Esophagus mucosa (tissue), 1 donor: ENCODE data around the gene KCNG2. TPM values are rescaled to one million over a fixed set of nuclear protein-coding genes. Genes with fewer than 3 reads are reported as not detected.
A peak's percentile ranks its signal among the peaks of the same experiment; 100 is the strongest.
"Not testable (repeated sequence)": the region's sequence is repeated elsewhere in the genome, so short reads cannot be mapped to it uniquely, and the experiment has no call there.

Experiments
- ATAC-seq: fragments of 200-7000 bp; cut with Tn5 transposase; one replicate; pipeline ENCODE4 v1.9.1; 2020
- total RNA-seq: library from RNA; stranded (reverse); gene quantifications from one replicate; pipeline ENCODE4 v1.2.4, GENCODE V29; 2023
- donor health status: DM: yes; HTN: yes; CAD: no.

Gene KCNG2
- total RNA-seq, 1 donor from 2014 or later = 0.20 TPM

DNA sequence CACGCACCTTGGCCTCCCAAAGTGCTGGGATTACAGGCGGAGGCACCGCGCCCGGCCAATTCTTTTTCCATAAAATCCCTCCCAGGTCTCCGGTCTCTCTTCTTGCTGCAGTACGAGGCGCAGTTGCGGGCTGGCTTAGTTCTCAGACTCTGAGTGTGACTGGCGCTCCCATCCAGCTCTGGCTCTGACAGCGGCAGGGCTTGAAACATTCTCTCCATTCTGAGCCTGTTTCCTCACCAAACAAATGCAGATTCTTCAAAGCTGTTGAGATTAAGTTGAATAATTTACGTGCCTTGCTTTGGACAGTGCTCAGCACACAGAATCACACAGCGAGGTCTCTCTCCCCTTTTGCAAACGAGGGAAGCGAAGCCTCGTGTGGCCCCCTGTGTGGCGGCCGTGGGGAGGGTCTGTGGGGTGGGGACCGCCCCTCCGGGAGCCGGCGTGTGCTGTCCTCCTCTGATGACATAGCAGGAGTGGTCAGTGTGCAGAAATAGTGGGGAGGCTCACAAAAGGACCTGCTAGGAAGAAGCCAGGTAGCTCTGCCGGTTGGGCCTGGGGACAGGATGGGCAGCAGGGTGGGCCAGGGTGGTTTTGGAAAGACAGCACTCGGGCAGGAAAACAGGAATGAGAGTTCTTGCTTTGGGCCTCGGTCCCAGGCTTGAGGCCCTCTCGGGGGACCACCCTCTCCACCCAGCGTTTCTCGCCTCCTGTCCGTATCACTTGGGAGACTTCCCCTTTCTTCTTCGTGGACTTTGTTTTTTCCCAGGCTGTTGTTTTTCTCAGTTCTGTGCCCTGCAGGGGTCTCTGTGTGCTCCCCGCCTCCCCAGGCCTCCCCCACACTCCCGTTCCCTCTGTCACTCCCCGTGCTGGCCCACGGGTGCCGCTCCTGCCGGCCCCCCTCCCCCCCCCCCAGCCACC lies 75.0 kb downstream of the KCNG2 start:
- no peak for ATAC-seq

DNA sequence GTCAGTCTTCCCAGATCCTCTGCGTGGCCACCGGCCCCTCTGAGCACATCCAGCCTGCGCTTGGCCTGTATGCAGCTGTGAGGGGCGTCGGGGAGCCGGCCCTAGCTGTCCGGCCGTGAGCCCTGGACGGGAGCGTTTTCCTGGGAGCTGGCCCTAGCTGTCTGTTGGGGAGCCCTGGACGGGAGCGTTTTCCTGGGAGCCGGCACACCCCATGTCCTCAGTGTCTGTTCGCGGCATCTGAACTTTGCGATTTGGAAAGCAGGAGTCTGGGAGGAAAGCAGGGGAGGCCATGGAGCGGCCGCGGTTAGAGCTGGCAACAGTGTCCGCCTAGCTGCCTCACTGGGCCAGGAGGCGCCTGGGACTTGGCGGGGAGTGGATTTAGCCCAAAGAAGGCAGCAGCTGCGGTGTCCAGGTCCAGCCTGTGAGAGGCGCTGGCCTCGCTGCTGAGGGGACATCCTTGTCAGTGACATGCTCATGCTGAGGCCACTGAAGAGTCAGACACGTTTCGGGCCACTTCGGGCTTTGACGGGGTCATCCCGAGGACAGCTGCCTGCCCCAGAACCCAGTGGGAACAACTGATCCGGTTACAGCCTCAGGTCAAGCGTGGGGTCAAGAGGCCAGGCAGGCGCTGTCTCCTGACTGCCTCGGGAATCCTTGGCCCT lies 75.8 kb downstream of the KCNG2 start:
- ATAC-seq = no peak

DNA sequence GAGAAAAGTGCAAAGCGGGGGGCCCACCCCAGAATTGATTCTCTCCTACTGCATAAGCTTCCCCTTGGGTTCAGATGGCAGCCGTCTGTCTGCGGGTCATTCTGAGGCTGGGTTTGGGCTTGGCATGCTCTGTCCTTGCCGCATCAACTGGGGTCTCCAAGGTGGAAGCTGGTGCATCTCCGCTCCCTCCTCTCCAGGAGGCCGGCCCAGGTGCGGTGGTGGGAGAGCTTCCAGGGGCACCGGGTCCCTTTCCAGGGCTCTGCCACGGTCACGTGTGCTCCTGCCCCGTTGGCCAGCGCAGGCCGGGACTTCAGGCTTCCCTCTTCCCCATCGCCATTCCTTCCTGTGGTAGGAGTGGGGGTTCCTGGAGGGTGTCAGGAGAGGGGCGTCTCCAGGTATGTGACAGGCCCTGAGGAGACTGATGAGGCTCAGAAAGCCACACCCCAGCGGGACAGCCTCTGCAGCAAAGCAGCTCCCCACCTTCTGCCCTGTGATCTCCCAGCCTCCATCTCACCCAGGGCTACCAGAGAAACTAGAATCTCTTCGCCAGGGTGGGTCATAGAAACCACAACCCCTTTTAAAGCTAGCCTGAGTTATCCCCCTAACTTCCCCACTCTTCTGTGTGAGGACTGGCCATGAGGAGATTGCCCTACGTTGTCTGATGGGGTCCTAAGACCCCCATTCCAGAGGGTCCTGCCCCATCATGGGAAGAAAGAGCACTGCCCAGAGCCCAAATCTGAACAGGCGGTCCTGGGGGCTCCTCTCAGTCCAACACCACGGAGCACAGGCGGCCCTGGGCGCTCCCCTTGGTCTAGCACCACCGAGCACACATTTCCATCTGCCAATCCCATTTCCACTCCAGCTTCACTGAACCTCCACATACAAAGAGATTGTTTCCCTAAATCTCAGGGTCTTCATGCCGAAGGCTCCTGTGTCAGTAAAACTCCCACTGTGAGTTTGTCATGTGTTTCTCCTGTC lies 77.1 kb downstream of the KCNG2 start:
- no peak for ATAC-seq

DNA sequence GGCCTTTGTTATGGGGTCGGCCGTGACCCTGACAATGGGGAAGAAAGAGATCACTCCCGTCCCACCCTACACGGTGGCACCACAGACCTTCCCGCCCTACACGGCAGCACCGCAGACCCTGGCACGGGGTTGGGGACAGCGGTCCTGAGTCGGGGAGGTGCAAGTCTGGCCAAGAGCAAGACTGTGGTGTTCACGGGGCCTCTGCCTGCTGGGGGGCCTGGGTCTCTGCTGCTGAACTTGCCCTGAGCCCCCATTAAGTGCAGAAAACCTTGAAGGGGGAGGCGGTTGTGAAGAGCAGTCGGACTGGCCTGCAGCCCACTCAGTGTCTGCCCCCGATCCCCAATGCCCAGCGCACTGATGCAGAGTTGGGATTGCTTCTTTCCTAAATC lies 77.8 kb downstream of the KCNG2 start:
- no peak for ATAC-seq

DNA sequence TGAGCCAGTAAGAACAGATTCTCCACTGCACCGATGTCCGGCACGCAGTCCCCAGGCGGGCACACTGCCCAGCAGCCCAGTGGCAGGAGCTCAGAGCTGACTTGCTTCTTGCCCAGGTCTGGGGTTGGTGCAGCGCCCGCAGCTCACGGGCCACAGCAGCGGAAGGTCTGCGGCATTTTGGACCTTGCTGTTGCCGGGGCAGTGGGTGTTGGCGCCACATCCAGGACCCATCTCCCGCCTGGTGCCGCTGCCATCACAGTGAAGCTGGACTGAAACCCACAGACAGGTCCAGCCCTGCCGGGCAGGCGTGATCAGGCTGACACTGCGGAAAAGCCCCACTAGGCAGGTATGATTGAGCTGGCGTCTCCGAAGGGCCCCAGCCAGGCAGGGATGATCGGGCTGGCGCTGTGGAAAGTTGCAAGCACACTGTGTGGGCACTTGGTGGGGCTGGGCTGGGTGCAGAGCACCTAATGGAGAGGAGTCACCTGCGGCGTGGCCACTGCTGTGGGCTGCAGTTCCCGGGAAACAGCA lies 78.3 kb downstream of the KCNG2 start:
- peak; percentile 49 for ATAC-seq

DNA sequence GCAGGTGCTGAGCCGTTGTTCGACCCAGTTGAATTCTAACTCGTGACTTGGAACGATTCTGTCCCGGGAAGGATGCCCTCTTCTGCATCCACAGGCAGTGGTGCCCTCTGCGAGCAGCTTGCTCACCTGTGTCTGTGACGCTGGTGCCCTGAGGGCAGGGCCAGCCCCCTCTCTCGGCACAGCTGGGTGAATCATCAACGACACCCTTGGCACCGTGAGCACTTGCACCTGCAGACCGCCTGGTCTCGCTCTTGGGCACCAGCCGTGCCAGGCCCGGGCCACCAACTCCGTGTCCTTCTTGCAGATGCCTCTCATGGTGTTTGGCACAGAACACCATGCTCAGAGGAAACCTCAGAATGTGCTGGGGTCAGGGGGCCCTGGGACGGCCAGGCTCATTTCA lies 78.8 kb downstream of the KCNG2 start:
- ATAC-seq = peak; percentile 88

DNA sequence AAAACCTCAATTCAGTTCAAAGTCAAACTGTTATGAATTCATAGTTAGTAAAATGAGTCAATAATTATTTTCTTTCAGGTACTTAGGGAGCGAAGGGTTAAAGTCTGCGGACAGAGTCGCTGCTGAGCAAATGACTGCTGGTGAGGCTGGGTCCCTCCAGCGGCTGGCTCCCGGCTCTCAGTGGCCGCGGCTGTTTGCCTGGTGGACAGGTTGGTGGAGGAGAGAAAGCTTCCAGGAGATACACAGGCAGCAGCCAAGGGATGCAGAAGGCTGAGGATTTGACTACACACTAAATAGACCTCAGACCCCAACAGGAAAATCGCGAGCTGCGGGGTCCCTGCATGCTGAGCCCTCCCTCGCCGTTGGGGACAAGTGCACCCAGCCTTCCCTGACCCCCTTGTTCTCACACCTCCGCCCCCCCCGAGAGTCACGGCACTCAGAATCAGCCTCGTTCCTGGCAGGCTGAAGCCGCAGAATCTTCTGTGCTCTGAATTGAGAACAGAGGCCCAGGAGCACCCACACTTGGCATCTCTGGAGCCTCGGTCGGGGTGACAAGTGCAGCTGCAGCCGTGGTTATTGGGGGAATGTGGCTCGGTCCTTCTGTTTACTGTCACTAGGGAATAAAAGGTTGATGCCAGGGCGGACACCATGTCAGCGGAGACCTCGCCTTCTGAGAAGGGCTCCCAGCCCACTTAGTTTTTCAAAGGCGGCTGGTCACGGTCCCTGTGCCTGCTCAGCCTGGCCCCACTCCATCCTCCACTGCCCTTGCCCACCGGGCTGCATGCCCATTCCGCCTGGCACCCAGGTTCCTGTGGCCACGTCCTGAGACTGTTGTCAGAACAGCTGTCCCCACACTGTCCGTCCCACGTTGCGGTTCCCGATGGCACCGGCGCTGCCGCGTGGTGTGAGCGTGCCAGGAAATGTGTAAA lies 79.7 kb downstream of the KCNG2 start:
- ATAC-seq = no peak

DNA sequence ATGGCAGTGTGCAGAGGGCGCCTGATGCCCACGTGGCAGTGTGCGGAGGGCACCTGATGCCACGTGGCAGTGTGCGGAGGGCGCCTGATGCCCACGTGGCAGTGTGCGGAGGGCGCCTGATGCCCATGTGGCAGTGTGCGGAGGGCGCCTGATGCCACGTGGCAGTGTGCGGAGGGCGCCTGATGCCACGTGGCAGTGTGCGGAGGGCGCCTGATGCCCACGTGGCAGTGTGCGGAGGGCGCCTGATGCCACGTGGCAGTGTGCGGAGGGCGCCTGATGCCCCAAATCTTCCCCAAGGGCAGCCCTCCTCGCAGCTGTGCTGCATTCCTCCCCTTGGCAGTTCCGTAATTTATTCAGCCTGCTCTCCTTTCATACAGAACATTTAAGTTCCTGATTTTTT lies 80.5 kb downstream of the KCNG2 start:
- ATAC-seq = not testable (repeated sequence)

DNA sequence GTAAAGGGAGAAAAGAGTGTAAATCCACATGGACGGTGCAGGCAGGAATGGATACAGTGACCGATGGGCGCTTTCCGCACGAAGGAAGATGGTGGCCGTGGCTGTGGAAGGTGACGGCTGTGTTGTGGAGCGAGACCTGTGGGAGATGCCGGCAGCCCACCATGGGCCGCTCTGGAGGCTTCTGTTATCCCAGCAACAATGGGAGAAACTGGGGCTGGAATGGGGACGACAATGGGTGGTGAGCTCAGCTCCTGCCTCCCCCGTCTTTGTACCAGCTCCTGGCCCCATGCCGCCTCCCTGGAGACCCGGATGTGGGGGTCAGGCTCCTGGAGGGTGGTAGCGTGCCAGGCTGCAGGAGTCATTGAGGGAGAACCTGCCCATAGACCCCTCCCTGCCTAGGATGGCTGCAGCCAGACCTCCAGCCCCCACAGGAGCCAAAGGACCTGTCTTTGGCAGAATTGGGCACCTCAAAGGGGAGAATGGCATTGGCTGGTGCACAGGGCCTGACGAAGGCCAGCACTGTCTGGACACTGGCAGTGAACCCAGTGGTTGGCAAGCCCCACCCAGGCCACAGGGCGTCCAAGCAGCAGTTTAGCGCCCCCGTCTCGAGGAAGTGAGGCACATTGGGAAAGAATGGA lies 81.1 kb downstream of the KCNG2 start:
- ATAC-seq = no peak

DNA sequence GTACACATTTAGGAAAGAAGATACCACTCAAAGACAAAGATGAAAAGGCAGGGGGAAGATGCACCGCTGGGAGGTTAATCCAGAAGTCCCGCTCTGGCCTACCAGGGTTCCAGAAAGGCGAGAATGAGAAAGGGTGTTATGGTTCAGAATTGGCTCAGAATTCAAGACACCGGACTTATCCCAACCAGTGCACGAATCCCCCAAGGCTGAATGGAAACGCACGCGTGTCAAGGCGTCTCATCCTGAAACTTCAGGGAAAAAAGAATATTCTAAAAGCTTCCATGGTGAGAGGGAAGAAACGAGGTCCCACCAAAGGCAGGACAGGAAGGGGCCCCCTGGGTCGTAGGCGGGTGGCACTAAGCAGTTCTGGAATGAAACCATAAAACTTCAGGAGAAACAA lies 81.8 kb downstream of the KCNG2 start:
- no peak for ATAC-seq

DNA sequence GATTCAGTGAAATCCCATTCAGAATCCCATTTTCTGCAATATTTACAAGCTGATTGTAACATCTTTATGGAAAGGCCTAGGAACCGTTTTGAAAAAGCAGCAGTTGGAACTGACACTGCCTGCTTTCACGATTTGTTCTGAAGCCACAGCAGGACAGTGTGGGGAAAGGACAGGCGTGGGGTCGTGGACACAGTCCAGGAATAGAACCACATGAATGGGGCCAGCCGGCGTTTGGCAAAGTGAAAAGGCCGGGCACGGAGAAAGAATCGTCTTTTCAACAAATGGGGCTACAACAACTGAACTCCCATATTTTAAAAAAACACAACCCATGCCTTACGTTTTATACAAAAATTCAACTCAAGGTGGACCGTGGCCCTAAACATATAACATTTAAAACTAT lies 84.0 kb downstream of the KCNG2 start:
- ATAC-seq = no peak

DNA sequence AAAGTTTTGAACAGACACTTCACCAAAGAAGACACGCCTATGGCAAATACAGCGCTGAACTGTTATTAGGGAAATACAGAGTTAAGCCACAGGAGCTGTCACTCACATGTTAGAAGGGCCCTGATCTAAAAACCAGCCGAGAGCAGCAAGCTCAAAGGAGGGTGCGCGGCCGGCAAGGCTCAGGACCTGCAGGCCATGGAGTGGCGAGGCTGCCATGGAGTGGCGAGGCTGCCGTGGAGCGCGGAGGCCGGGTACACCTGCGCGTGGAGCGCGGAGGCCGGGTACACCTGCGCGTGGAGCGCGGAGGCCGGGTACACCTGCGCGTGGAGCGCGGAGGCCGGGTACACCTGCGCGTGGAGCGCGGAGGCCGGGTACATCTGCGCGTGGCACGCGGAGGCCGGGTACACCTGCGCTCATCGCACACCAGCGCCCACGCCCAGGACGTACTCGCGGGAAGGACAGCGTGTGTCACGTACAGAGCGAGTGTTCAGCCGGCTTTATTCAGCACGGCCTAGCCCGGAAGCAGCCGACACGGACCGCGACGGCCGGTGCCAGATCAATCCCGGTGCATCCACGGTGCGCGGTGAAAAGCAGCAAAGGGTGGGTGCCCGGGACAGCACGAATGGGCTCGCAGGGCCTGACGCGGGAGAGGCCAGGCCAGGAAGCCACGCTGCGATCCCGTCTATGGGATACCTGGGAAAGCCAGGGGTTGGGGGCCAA lies 84.9 kb downstream of the KCNG2 start:
- ATAC-seq = no peak

DNA sequence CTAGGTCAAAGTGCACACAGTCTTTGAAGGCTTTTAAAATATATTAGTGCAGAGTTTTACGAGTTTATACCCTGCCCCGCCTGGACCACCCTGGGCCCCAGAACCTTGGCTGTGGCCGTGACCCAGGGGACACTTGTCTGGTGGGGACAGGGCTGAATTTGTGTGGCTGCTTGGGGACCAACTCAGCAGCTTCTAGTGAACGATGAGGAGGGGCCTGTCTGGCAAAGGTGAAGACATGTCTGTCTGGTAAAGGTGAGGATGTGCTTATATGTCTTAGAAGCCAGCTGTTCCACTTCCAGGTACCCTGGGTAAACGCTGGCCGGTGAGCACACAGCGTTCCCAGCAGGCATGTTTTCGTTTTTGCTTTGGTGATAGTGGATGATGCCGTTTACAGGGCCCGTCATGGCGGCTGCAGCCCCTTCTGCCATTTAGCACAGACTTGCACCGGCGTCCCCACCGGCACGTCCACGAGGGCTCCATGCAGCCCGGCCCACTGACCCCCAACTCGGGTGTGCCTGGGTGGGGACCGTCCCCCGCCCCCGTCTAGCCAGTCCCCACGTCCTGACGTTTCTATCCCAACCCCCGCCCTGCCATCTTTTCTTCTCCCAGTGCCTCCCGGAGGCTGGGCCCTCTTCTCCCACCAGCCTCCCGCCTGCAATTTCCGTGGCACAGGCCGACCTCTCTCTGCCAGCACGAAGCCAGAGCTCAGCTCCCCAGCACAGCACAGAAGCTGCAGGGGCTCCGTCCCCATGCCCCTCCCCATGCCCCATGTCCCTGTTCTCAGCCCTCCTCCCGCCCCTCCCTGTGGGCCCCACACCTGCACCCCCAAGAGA lies 85.9 kb downstream of the KCNG2 start:
- no peak for ATAC-seq

DNA sequence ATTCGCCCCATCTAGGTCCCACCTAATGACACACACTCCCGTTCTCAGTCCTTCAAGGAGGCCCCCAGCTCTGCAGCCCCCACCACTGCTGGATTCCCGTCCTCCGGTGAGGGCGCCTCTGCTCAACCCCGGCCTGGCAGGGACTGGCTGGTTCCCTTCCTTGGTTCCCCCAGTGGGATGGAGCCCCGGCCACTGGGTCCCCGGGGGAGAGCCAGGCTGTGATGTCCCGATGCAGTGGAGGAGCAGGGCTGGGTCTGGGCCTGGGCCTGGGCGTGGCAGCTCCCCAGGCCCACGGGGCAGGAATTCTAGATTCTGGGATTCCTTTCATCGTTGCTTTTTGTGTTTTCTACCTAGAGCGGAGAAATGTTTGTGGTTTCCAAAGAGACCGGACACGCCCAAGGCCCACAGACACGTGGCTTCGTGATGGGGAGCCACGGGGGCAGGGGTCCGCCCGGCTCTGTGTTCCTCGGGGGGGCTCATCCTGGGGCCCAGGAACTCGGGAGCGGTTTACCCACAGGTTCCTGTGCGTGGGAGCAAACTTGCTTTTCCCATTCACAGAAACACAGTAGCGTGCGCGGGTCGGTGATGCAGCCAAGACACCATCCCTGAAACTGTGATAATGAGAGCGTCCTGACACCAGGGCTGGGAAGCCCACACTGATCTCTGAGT lies 86.7 kb downstream of the KCNG2 start:
- no peak for ATAC-seq

DNA sequence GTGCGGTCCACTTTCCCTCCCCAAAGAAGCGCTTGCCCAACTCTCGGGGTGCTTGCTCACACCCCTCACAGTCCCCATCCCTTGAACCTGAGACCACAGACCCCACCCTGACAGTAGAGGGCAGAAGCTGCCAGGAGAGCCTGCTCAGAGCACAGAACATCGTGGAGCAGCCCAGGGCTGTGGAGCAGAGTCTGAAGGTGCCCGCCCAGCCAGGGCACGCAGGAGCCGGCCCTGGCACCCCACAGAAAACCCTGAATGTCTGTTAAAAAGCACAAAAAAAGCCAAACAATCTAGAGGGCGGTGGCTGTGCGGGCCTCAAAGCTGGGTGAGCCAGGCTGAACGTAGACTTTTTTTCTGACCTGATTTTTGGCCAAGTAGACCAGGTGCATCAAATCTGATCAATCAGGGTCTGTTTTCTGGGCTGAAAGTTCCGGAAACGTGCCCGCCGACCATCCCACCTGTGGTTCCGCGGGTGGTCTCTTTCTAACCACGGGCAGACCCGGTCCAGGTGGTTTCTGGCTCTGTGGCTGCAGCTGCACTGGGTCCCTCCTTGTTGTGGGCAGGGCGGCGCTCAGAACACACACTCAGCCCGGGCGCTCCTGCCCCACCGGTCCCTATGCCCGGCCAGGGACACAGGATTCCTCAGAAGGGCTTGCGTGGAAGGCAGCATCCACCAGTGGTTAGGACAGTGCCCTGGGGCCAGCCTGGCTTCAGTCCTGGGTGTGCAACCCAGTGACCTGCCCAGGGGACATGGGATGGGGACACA lies 87.4 kb downstream of the KCNG2 start:
- peak; percentile 39 for ATAC-seq

DNA sequence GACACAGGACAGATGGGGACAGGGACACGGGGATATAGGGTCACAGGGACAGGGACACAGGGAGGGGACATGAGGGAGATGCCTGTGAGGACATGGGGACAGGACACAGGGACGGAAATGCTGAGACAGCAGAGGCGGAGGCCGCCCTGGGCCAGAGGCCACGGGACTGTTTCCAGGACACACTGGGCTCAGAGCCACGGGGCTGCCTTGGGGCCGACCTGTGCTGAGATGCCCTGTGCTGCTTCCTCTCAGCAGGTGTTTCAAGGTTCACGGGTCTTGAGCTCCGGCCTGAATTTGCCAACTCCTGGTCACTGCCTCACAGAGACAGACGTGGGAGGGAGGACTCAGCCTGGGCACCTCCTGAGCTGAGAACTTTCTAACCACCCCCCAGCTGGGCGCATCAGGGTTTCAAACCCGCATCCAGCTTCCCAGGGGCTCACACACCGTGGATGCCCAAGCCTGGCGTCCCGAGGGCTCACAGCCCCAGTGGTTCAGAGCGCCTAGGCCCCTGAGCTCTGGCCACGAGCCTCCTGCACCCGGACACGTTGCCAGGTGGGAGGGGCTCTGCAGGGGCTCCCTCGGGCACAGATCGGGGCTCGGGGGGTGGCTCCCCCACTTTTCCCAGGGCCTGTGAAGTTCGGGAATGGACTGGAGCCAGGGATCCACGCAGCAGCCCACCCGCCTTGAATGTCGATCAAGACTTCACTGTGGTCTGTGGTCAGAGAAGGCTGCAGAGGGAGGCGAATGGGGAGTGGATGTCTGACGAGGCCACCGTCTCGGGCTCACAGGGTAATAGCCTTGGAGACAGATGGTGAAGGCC lies 89.7 kb downstream of the KCNG2 start:
- ATAC-seq = peak; percentile 13

DNA sequence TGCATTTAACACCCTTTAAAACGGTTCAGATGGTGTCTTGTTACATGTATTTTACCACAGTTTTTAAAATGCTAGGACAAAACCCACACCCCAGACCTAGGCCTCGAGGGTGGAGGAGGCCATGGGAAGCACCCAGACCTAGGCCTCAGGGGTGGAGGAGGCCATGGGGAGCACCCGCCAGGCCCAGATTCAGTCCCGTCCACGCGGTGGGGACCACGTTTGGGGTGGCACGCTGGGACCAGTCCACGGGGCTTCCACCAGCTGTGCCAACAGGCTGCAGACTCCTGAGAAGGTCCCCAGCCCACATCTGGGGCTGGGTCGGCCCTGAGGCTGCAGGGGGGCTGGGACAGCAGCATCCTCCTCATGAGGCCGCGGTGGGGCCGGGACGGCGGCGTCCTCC lies 90.3 kb downstream of the KCNG2 start:
- no peak for ATAC-seq
